HCT116 (cell line): ENCODE measurements around the gene SAMD4A.

Experiments
- CTCF ChIP-seq, 3 experiments: fragments of 200-600 bp in 1 of 3; sonication (generic) in 1 of 3; IDR thresholded peaks in 2 of 3; conservative IDR thresholded peaks in 1 of 3; 2 replicates each; pipeline ENCODE4 v1.5.1; 2012 to 2017; ENCODE audit warnings: low read depth in 2 of 3, low read length in 2 of 3, antibody characterized with exemption in 1 of 3, borderline replicate concordance in 1 of 3, control low read depth in 1 of 3, mild to moderate bottlenecking in 1 of 3, mixed read lengths in 1 of 3, mixed run types in 1 of 3, moderate library complexity in 1 of 3; ENCODE audit not compliant: insufficient read depth in 1 of 3
- EZH2 ChIP-seq: fragments of 200-600 bp; sonication (generic); IDR thresholded peaks from 2 replicates; pipeline ENCODE4 v1.6.1; 2017; ENCODE audit warnings: antibody characterized with exemption, mixed run types
- ZNF274 ChIP-seq: fragments of 200-500 bp; sonication (Bioruptor generic); IDR thresholded peaks from 2 replicates; pipeline ENCODE4 v1.6.1; 2014; ENCODE audit warnings: mild to moderate bottlenecking, low read depth, low read length, inconsistent platforms

GRCh38 chr14:54547583-54547982 is 19.3 kb upstream of the SAMD4A start:
- TF ChIP-seq ZNF274, result no peak
- no peak for TF ChIP-seq EZH2
- no peak for TF ChIP-seq CTCF (IDR thresholded peaks at IDR 0.05 in 2 of 3, conservative IDR thresholded peaks at IDR 0.05 in 1 of 3; ENCODE audit: borderline replicate concordance in 1 of 3, insufficient read depth in 1 of 3, low read depth in 2 of 3, low read length in 2 of 3)
